SJSA1 (cell line): ENCODE results near the gene A3GALT2. TPM values are rescaled to one million over a fixed set of nuclear protein-coding genes. Genes with fewer than 3 reads are reported as not detected.
A peak's percentile ranks its signal among the peaks of the same experiment; 100 is the strongest.

Experiments
- DNase-seq, 2 experiments: peaks; one replicate each; pipeline ENCODE4 v3.0.0-alpha.2; 2015 to 2020; ENCODE audit warnings: low spot score in 2 of 2, low read depth in 1 of 2
- H3K27ac ChIP-seq: fragments of 250-450 bp; sonication (Bioruptor Pico); 2 replicates; pipeline ENCODE4 v1.5.1; 2020; ENCODE audit warnings: mild to moderate bottlenecking, moderate library complexity
- H3K27me3 ChIP-seq: fragments of 250-450 bp; sonication (Bioruptor Pico); replicated peaks from 2 replicates; pipeline ENCODE4 v1.5.1; 2020; ENCODE audit warnings: mild to moderate bottlenecking, moderate library complexity
- H3K36me3 ChIP-seq: fragments of 250-450 bp; sonication (Bioruptor Pico); 2 replicates; pipeline ENCODE4 v1.5.1; 2020; ENCODE audit warnings: mild to moderate bottlenecking
- H3K4me1 ChIP-seq: fragments of 250-450 bp; sonication (Bioruptor Pico); replicated peaks from 2 replicates; pipeline ENCODE4 v1.6.1; 2021; ENCODE audit warnings: mild to moderate bottlenecking
- H3K4me3 ChIP-seq: fragments of 250-450 bp; sonication (Bioruptor Pico); 2 replicates; pipeline ENCODE4 v1.5.1; 2020; ENCODE audit warnings: mild to moderate bottlenecking
- H3K9me3 ChIP-seq: fragments of 250-450 bp; sonication (Bioruptor Pico); replicated peaks from 2 replicates; pipeline ENCODE4 v1.5.1; 2020; ENCODE audit warnings: mild to moderate bottlenecking
- total RNA-seq: library from RNA; depleted of rRNA; stranded (reverse); fragments of >200 nt; shearing (Covaris generic); gene quantifications from 2 replicates; pipeline ENCODE4 v1.2.3, GENCODE V29; 2014

A3GALT2 gene
- total RNA-seq, 1 experiment from 2014 or later = not detected

DNA sequence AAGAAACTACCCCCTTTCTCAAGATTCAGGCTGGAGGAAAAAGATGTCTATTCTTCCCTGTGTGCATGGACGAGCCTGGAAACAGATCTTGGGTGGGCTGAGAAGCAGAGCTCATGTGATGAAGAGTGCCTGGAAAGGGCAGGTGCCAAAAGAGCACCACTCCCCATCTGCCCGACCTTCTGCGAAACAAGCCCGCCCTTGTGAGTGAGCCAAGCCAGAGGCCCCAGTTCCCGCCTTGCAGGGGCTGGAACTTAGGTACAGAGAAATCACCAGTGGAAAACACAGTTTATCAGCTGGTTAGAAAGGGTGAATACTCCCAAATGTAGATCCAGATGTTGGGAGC, 26.7 kb upstream of the A3GALT2 start:
- Histone ChIP-seq H3K9me3 (no peaks in the 10 kb centered on the region), H3K27ac (peak overlapping the region; percentile 81), H3K36me3 (peaks cover 53% of the 10 kb centered on the region), H3K27me3 (no peaks in the 10 kb centered on the region), H3K4me3 (peak overlapping the region; percentile 94), H3K4me1 (peaks cover 67% of the 10 kb centered on the region)
- DNase-seq = peak in 1 of 2 experiments; percentile 40

DNA sequence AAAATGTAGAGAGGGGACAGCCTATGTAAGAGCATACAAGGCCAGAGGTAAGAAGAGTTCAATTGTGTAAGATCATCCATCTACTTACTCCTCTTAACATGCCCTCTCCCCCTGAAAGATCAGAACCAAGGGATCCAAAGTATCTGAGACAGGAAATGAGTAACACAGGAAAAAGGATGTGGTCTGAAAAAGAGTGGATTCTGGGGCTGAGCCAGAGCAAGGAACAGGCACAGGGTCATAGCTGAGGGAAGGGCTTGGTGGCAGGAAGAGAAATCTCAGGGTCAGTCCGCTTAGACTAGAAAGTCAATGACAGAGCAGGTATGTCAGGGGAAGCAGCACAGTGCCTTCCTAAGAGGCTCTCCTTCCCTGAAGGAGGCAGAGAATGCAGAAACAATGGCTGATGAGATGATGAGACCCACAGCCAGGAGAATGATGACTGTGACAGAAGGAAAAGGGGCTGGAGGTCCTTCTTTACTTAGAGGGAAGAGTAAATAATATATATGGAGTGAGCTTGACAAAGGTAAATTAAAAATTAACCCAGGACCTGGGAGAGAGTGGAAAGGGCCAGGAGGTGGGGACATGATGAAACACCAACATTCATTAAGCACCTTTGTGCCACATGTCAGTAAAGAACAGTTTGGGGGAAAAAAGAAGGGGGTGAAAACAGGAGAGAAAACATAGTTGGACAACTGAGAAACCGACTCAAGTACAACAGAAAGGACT, 26.2 kb upstream of the A3GALT2 start:
- Histone ChIP-seq H3K4me1 (peaks cover 72% of the 10 kb centered on the region), H3K27ac (peak overlapping the region; percentile 81), H3K9me3 (no peaks in the 10 kb centered on the region), H3K27me3 (no peaks in the 10 kb centered on the region), H3K4me3 (peak overlapping the region; percentile 94), H3K36me3 (peaks cover 56% of the 10 kb centered on the region)
- DNase-seq = peak; percentile 85 to 94

DNA sequence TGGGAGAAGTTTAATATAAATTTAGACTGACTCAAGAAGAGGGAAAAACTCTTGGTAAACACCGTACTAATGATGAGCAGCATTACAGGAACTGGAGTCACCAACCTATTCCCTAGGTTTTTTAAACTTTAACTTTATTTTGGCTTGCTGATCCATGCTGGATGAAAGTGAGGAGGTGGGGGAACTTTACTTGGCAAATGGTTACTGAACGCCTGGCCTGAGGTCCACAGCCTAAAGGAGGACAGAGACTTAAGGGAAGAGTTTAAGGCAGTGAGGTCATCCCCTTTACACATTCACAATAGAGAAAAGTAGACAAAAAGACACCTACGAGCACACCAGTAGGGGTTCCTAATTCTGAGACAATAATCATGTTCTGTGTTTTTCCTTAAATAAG, 25.6 kb upstream of the A3GALT2 start:
- no peak for DNase-seq
- H3K27me3 ChIP-seq = no peaks in the 10 kb centered on the region
- H3K27ac ChIP-seq = peak overlapping the region; percentile 81
- H3K36me3 ChIP-seq = peaks cover 61% of the 10 kb centered on the region
- H3K4me3 ChIP-seq = peak overlapping the region; percentile 3; the same call in 1 of the 2 replicates
- H3K9me3 ChIP-seq = no peaks in the 10 kb centered on the region
- peaks cover 78% of the 10 kb centered on the region for H3K4me1 ChIP-seq

DNA sequence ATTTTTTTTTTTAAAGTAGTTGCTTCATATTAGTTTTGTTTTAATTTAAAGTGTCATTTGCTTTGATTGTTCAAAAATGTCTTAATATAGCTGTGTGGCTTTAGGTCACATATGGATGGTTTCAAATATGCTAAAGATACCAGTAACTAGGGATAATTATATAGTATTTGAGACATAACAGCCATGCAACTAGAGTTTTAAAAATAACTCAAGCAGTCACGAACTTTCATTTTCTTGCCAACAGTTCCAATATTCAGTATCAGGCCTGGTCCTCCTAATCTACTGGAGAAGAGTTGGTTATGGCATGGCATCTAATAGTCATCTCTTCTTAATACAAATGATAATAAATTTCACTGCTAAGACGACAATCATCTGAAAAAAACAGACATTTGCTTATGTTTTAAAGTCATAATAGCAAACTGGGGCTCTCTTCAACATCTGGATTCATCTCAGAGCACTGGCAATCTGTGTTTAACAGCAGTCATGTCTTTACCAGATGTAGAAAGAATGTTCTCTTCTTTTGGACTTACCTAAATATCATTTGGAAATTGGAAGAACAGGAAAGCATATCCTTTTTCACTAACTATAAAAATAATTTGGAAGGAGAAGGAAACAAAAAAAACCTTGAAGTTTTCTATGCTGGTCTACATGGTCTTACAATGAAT, 24.1 kb upstream of the A3GALT2 start:
- Histone ChIP-seq H3K36me3 (peaks cover 76% of the 10 kb centered on the region), H3K4me1 (peaks cover 81% of the 10 kb centered on the region), H3K27ac (peak overlapping the region; percentile 81; the same call in 1 of the 2 replicates), H3K4me3 (no peak overlapping the region), H3K9me3 (no peaks in the 10 kb centered on the region), H3K27me3 (no peaks in the 10 kb centered on the region)
- DNase-seq = no peak

DNA sequence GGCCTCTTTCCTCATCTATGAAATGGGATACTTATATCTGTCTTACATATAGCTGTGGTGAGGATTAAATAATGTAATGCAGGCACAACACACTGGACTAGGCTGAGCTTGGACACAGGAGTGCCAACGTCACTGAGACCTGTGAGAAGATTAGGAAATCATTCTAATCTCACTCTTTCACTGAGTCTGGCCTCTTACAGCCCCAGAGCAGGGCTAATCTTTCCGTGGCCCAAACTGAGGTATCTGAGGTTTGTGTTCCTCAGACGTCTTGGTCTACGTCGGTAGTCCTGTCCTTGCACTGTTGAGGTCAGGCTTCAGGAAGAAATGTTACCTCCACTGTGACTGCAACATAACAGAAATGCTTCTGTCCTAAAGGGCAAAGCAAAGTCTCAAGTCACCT, 22.6 kb upstream of the A3GALT2 start:
- Histone ChIP-seq H3K27ac (no peak overlapping the region), H3K4me1 (peaks cover 94% of the 10 kb centered on the region), H3K27me3 (no peaks in the 10 kb centered on the region), H3K36me3 (peaks cover 80% of the 10 kb centered on the region), H3K9me3 (no peaks in the 10 kb centered on the region), H3K4me3 (no peak overlapping the region)
- DNase-seq = no peak

DNA sequence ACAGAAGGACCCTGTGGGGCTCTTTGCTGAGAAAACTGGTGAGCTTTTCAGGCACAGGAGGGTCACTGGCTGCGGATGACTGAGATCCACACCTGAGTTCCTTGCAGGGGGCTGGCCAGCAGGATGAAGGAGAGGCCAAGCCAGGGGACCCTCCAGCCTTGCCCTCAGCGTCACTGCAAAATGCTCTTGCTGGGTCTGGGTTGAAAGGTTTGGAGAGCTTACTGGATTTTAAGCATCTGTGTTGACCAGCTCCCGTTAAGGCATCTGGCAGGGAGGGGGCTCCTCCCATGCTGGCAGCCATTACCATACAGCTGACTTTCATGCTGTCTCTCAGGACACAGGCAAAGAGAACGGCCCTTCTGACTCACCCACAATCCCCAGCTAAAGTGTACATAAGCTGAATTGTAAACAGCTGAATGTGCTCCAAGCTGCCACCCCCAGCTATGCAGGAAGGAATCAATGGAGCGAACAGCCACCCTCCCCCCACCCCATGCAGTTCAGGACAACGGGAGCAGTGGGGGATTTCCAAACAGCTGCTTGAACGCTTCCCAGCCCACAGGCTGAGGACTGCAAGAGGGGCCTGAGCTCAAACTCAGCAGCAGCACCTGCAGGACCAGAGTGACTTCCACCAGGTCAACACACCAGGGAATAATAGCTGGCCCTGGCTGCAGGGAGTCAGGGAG, 21.3 kb upstream of the A3GALT2 start:
- no peaks in the 10 kb centered on the region for H3K9me3 ChIP-seq
- H3K27ac ChIP-seq = peak overlapping the region; percentile 1; the same call in 1 of the 2 replicates
- no peaks in the 10 kb centered on the region for H3K27me3 ChIP-seq
- peak; percentile 94 to 95 for DNase-seq
- peaks cover 68% of the 10 kb centered on the region for H3K36me3 ChIP-seq
- no peak overlapping the region for H3K4me3 ChIP-seq
- peaks cover 84% of the 10 kb centered on the region for H3K4me1 ChIP-seq

DNA sequence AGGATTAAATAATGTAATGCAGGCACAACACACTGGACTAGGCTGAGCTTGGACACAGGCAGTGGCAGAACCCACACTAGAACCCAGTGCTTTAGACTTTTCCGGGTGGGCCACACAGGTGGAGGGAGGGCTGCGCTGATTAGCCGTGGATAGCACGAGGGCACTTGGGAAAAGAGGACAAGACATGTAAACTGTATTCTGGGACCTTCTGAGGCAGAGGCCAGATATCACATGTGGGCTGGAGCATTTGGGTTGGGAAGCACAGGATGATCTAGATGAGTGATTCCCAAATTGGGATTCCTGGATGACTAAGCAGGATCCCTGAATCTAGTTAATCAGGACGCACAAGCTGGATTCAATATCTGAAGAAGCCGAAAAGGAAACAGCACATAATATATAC, 20.3 kb upstream of the A3GALT2 start:
- Histone ChIP-seq H3K9me3 (no peaks in the 10 kb centered on the region), H3K27ac (no peak overlapping the region), H3K4me1 (peaks cover 84% of the 10 kb centered on the region), H3K4me3 (no peak overlapping the region), H3K36me3 (peaks cover 63% of the 10 kb centered on the region), H3K27me3 (no peaks in the 10 kb centered on the region)
- DNase-seq = no peak

DNA sequence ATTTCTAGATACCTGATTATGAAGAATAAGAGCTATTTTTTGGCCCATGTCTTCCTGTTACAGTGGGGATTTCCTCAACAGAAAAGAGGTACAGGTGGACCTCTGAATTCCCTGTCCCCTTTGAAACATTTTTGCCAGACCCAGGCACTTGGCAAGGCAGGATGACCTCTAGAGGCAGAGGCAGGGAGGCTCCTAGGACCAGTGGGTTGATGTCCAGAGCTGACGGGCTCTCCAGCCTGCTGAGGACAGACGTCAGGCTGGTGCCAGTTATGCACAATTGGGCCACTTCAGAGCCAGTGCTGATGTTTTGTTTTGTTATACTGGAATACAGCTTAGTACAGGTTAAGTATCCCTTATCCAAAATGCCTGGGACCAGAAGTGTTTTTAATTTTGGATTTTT, 18.5 kb upstream of the A3GALT2 start:
- no peak for DNase-seq
- Histone ChIP-seq H3K36me3 (peaks cover 60% of the 10 kb centered on the region), H3K4me1 (peaks cover 69% of the 10 kb centered on the region), H3K9me3 (no peaks in the 10 kb centered on the region), H3K27ac (no peak overlapping the region), H3K27me3 (no peaks in the 10 kb centered on the region), H3K4me3 (no peak overlapping the region)

DNA sequence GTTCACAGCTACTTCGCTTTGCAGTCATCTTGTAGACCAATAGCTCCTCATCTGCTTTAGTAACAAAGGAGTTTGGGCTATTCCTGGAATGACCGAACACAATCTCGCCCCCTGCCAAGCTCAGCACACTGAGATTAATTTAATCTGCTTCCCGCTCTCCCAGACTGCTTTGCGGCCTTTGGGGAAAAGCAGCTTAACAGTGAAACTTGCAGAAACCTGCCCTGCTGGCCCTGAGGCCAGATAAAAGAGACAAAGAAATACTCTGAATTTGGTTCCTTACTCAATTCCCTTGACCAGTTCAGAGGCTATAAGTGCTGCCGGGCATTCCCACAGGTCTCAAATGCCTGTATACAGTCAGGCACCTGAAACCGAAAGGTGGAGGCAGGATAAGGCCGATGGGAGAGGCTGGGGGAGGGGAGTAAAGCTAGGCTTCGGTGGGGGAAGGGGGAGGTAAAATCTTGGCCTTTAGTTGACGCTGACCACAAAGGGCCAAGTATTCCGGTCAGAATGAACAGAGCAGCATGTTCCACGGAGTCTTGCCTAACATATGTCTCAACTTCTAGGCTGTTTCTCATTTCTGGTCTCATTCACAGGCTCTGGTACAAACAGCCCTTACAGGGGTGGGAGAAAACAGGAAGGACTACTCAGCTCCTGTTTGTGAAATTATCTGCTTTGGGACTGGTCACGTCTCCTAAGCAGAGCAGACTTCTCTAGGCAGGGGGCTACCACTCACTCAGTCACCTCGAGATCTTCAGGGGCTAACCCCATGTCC, 17.7 kb upstream of the A3GALT2 start:
- DNase-seq = no peak

DNA sequence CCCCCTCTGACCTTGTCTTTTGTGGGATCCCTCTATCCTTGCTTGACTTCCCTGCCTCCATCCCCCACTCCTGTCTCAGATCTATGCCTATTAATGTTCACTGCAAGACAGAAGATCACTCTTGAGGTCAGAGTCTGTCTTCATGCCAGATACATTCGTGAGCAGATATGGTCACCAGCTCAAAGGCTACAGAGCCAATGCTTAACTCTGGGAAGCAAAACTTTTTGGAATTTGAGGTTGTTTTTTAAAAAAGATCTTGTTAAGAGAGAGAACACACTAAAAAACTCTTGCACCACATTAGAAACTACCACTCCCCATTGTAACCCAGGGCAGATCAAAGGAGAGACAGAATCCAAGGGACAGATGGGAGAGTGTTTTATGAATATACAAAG, 17.1 kb upstream of the A3GALT2 start:
- Histone ChIP-seq H3K27ac (no peak overlapping the region), H3K4me1 (peaks cover 59% of the 10 kb centered on the region), H3K36me3 (peaks cover 63% of the 10 kb centered on the region), H3K9me3 (no peaks in the 10 kb centered on the region), H3K4me3 (no peak overlapping the region), H3K27me3 (no peaks in the 10 kb centered on the region)
- DNase-seq = no peak

More for the DNA sequence above, 17.7 kb upstream of the A3GALT2 start:
- Histone ChIP-seq H3K4me1 (peaks cover 62% of the 10 kb centered on the region), H3K27ac (no peak overlapping the region), H3K27me3 (no peaks in the 10 kb centered on the region), H3K9me3 (no peaks in the 10 kb centered on the region), H3K36me3 (peaks cover 60% of the 10 kb centered on the region), H3K4me3 (no peak overlapping the region)

DNA sequence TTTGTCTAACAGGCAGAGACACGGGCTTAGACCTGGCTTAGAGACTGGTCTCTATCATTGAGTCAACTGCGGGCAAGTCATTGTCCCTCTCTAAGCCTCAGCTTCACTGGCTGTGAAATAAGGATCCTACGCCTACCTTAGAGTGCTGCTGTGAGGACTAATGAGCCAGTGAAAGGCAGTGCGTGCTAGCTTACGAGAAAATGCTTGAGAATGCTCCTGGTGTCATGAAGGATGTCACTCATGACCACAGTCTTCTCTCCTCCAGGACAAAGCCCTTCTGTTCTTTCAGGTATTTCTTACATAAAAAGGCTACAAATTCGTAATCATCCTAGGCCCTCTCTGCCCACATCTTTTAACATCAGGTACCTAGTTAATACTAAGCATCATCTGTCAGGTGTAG, 16.5 kb upstream of the A3GALT2 start:
- Histone ChIP-seq H3K4me3 (no peak overlapping the region), H3K4me1 (peaks cover 53% of the 10 kb centered on the region), H3K27ac (no peak overlapping the region), H3K27me3 (no peaks in the 10 kb centered on the region), H3K9me3 (no peaks in the 10 kb centered on the region), H3K36me3 (peaks cover 63% of the 10 kb centered on the region)
- no peak for DNase-seq

DNA sequence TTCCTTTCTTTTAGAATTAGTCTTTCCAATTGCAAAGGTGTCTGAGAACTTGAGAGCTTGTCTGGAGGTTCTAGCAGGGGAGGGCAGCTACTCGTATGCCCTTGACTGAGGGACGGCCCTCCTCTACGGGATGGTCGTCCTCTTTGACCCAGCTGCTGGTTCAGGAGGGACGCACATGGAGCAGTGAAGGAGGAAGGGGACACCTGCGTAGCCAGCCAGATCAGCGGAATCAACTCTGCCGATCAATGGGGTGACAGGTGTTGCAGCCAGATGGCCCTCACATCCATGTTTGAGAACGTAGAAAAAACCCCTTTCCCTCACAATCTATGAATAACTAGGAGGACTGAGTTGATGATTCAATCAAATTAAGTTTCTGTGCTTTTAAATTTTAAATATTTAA, 15.7 kb upstream of the A3GALT2 start:
- Histone ChIP-seq H3K27ac (no peak overlapping the region), H3K27me3 (no peaks in the 10 kb centered on the region), H3K4me3 (no peak overlapping the region), H3K9me3 (no peaks in the 10 kb centered on the region), H3K36me3 (peaks cover 66% of the 10 kb centered on the region), H3K4me1 (peaks cover 44% of the 10 kb centered on the region)
- no peak for DNase-seq

DNA sequence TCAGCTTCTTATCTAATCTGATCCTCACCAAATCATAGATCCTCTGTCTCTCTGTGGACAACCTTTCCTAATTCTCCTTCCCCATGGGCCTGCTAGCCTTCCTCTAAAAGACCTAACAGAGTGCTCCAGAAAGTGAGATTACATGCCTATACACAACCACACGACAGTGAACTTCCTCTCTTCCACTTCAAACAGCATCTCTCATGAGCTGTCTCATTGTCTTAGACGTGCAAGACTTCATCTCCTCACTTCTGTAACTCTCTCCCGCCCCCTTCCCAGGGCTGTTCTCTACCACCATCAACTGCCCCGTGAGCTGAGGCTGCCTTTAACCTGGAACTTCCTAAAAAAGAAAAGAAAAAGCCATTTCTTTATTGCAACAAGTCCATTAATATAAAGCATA, 14.1 kb upstream of the A3GALT2 start:
- Histone ChIP-seq H3K27me3 (no peaks in the 10 kb centered on the region), H3K4me1 (peaks cover 31% of the 10 kb centered on the region), H3K4me3 (no peak overlapping the region), H3K9me3 (no peaks in the 10 kb centered on the region), H3K27ac (no peak overlapping the region), H3K36me3 (peaks cover 66% of the 10 kb centered on the region)
- DNase-seq = no peak
